Rectal smooth muscle tissue (tissue), 1 donor: ENCODE results near the gene QSOX2.

Experiments used
- H3K27ac ChIP-seq: one replicate; pipeline ENCODE4 v1.7.0; 2013; ENCODE audit warnings: low read depth, low read length, inconsistent platforms
- H3K27me3 ChIP-seq: one replicate; pipeline ENCODE4 v1.7.0; 2013; ENCODE audit warnings: low read length; ENCODE audit not compliant: control insufficient read depth, insufficient read depth
- H3K36me3 ChIP-seq: one replicate; pipeline ENCODE4 v1.7.0; 2013; ENCODE audit warnings: low read length; ENCODE audit not compliant: control insufficient read depth, insufficient read depth
- H3K4me1 ChIP-seq: one replicate; pipeline ENCODE4 v1.7.0; 2013; ENCODE audit warnings: low read length; ENCODE audit not compliant: control insufficient read depth, insufficient read depth
- H3K4me3 ChIP-seq: one replicate; pipeline ENCODE4 v1.7.0; 2013; ENCODE audit warnings: low read length
- H3K9ac ChIP-seq: one replicate; pipeline ENCODE4 v1.7.0; 2013; ENCODE audit warnings: low read length

QSOX2 gene

GRCh38 chr9:136209786-136210185 lies 35.8 kb downstream of the QSOX2 start:
- no peaks in the 10 kb centered on the region for H3K4me1 ChIP-seq
- H3K27ac ChIP-seq: no peak overlapping the region
- H3K27me3 ChIP-seq: peaks cover 1% of the 10 kb centered on the region
- no peak overlapping the region for H3K9ac ChIP-seq
- H3K4me3 ChIP-seq: no peak overlapping the region
- H3K36me3 ChIP-seq: peaks cover 12% of the 10 kb centered on the region

GRCh38 chr9:136209232-136209631 lies 36.4 kb downstream of the QSOX2 start:
- peaks cover 6% of the 10 kb centered on the region for H3K27me3 ChIP-seq
- peaks cover 12% of the 10 kb centered on the region for H3K36me3 ChIP-seq
- no peak overlapping the region for H3K9ac ChIP-seq
- H3K27ac ChIP-seq: no peak overlapping the region
- H3K4me3 ChIP-seq: no peak overlapping the region
- H3K4me1 ChIP-seq: no peaks in the 10 kb centered on the region

- no peak overlapping the region for H3K4me3 ChIP-seq
- no peak overlapping the region for H3K9ac ChIP-seq
- no peak overlapping the region for H3K27ac ChIP-seq
- H3K27me3 ChIP-seq: peaks cover 11% of the 10 kb centered on the region
- H3K36me3 ChIP-seq: peaks cover 10% of the 10 kb centered on the region
- no peaks in the 10 kb centered on the region for H3K4me1 ChIP-seq
Measured at GRCh38 chr9:136208675-136209074, 36.9 kb downstream of the QSOX2 start.

GRCh38 chr9:136207616-136208015 lies 38.0 kb downstream of the QSOX2 start:
- no peaks in the 10 kb centered on the region for H3K4me1 ChIP-seq
- peaks cover 17% of the 10 kb centered on the region for H3K27me3 ChIP-seq
- no peak overlapping the region for H3K4me3 ChIP-seq
- no peak overlapping the region for H3K9ac ChIP-seq
- H3K27ac ChIP-seq: no peak overlapping the region
- peaks cover 7% of the 10 kb centered on the region for H3K36me3 ChIP-seq

GRCh38 chr9:136206602-136207275 lies 38.9 kb downstream of the QSOX2 start:
- Histone ChIP-seq H3K36me3 (peaks cover 7% of the 10 kb centered on the region), H3K27me3 (peaks cover 23% of the 10 kb centered on the region), H3K4me1 (no peaks in the 10 kb centered on the region)

GRCh38 chr9:136205707-136205992 lies 40.0 kb downstream of the QSOX2 start:
- no peak overlapping the region for H3K9ac ChIP-seq
- H3K27ac ChIP-seq: no peak overlapping the region
- H3K4me3 ChIP-seq: no peak overlapping the region
- peaks cover 7% of the 10 kb centered on the region for H3K36me3 ChIP-seq
- peaks cover 33% of the 10 kb centered on the region for H3K27me3 ChIP-seq
- H3K4me1 ChIP-seq: no peaks in the 10 kb centered on the region

More at GRCh38 chr9:136206602-136207275, 38.9 kb downstream of the QSOX2 start:
- H3K9ac ChIP-seq: no peak overlapping the region
- H3K27ac ChIP-seq: no peak overlapping the region
- no peak overlapping the region for H3K4me3 ChIP-seq

- peaks cover 37% of the 10 kb centered on the region for H3K27me3 ChIP-seq
Measured at GRCh38 chr9:136204838-136205706, 40.5 kb downstream of the QSOX2 start, which contains the start of gene LHX3. Gene LHX3 (minus strand): TSS chr9:136205128. CDS start chr9:136205012, 116 bp downstream.

GRCh38 chr9:136204145-136204805 lies 41.3 kb downstream of the QSOX2 start:
- Histone ChIP-seq H3K4me1 (no peaks in the 10 kb centered on the region), H3K9ac (no peak overlapping the region), H3K36me3 (peaks cover 6% of the 10 kb centered on the region), H3K27me3 (peaks cover 42% of the 10 kb centered on the region), H3K27ac (no peak overlapping the region), H3K4me3 (no peak overlapping the region)

More at GRCh38 chr9:136204838-136205706, 40.5 kb downstream of the QSOX2 start, which contains the start of gene LHX3:
- Histone ChIP-seq H3K27ac (no peak within 1 kb of the TSS), H3K4me1 (no peaks in the 10 kb centered on the region), H3K4me3 (no peak within 1 kb of the TSS), H3K36me3 (peaks cover 7% of the 10 kb centered on the region), H3K9ac (no peak within 1 kb of the TSS)

- H3K27ac ChIP-seq: no peak overlapping the region
- peaks cover under 1% of the 10 kb centered on the region for H3K36me3 ChIP-seq
- no peak overlapping the region for H3K9ac ChIP-seq
- H3K4me1 ChIP-seq: no peaks in the 10 kb centered on the region
- H3K27me3 ChIP-seq: peaks cover 42% of the 10 kb centered on the region
- no peak overlapping the region for H3K4me3 ChIP-seq
Measured at GRCh38 chr9:136203408-136204144, 42.0 kb downstream of the QSOX2 start.

GRCh38 chr9:136202454-136203407 lies 42.9 kb downstream of the QSOX2 start:
- Histone ChIP-seq H3K9ac (no peak overlapping the region), H3K4me1 (no peaks in the 10 kb centered on the region), H3K27me3 (peaks cover 42% of the 10 kb centered on the region), H3K4me3 (no peak overlapping the region), H3K36me3 (no peaks in the 10 kb centered on the region), H3K27ac (no peak overlapping the region)
